Pancreas (tissue), 10 donors: ENCODE measurements around the gene SPRR2G. TPM values are rescaled to one million over a fixed set of nuclear protein-coding genes. Genes with fewer than 3 reads are reported as not detected.

Experiments used
- ATAC-seq, 4 donors: fragments of 200-7000 bp; cut with Tn5 transposase; one replicate each; pipeline versions ENCODE4 v1.8.0 to v1.9.1; 2020; ENCODE audit warnings: mild to moderate bottlenecking in 4 of 4, moderate library complexity in 4 of 4
- DNase-seq, 6 donors: peaks; one replicate each; pipeline ENCODE4 v3.0.0-alpha.2; 2020
- FAIRE-seq: peaks from 2 replicates; lab custom pipeline; 2012; peaks lifted over from hg19 to GRCh38; lab: Jason Lieb, UNC
- H3K27ac ChIP-seq, 4 donors: fragments of 200-600 bp; sonication (generic); 1 replicate in 3 of 4; 2 replicates in 1 of 4; pipeline versions ENCODE4 v1.5.0 to v1.8.0; 2020
- H3K27me3 ChIP-seq, 4 donors: fragments of 200-600 bp; one replicate each; pipeline ENCODE4 v1.8.0; 2021
- H3K36me3 ChIP-seq, 3 donors: fragments of 200-600 bp; sonication (generic) in 1 of 3; one replicate each; pipeline versions ENCODE4 v1.5.0 to v1.8.0; 2020 to 2021
- H3K4me1 ChIP-seq, 3 donors: fragments of 200-600 bp; one replicate each; pipeline ENCODE4 v1.8.0; 2021
- H3K4me3 ChIP-seq, 4 donors: fragments of 200-600 bp; sonication (generic) in 2 of 4; one replicate each; pipeline versions ENCODE4 v1.5.0 to v1.8.0; 2020 to 2021
- H3K9me3 ChIP-seq, 4 donors: fragments of 200-600 bp; one replicate each; pipeline ENCODE4 v1.8.0; 2021
- CTCF ChIP-seq, 4 donors: fragments of 200-600 bp; sonication (generic) in 3 of 4; IDR thresholded peaks; one replicate each; pipeline versions ENCODE4 v1.5.0 to v1.8.0; 2021; ENCODE audit warnings: antibody characterized with exemption in 4 of 4
- WGBS, 2 donors: extraction: QIAGEN DNeasy Blood & Tissue Kit; methylation state at CpG; one replicate each; pipeline ENCODE4 v1.1.7; 2013; 5-methylcytosine and 5-hydroxymethylcytosine counted together
- intact Hi-C, 3 donors: fragments of 100-400 bp; cut with DNase I; formaldehyde crosslinking; loops; one replicate each; pipeline versions ENCODE4 v1.11.1 to v1.14.2; 2022
- polyA plus RNA-seq, 2 donors: library from polyadenylated mRNA; stranded (reverse); fragments of 200-250 nt; gene quantifications; one replicate each; pipeline ENCODE4 v1.2.3, GENCODE V29; 2013
- total RNA-seq, 6 donors: library from RNA; stranded (reverse); fragmentation: NEBNext Ultra II Directional in 4 of 6; extraction: Animal tissue kit (Norgen Biotek cat#: 25700) in 4 of 6; gene quantifications; one replicate each; pipeline versions ENCODE4 v1.2.1 to v1.2.4, GENCODE V29; 2021 to 2023
- donor health status: healthy with polysubstance abuse.
- donor health status: DM: no; HTN: no; CAD: no; lungs with moderate emphysema.
- donor health status: DM: no; HTN: no; CAD: no.
- donor health status: control.
- donor health status: control.
- donor health status: Bipolar disorder and iron deficiency.
- donor health status: DM: yes; HTN: yes; CAD: no.
- donor health status: DM: no; HTN: no; CAD: no.
- donor health status: DM: no; HTN: no; CAD: no.
- donor health status: DM: yes; HTN: yes; CAD: no.

Gene SPRR2G
- total and polyA plus RNA-seq, 8 donors = not detected

DNA sequence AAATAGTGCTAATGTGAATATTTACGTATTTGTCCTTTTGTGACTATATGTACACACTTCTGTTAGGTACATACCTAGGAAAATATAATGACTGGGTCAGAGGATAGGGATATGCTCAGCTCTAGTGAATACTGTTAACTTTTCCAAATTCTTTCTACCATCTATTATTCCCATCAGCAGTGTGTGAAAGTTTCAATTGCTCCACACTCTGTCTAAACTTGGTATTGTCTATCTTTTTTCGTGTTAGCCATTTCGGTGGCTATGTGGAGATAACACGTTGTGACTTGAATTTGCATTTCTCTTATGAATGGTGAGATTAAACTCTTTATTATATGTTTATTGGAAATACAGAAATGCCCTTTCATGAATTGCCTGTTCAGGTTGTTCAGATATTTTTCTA, 29.9 kb upstream of the SPRR2G start:
- no peaks in the 10 kb centered on the region for H3K9me3 ChIP-seq
- H3K27me3 ChIP-seq = no peaks in the 10 kb centered on the region
- no peak for FAIRE-seq
- DNase-seq = no peak
- H3K36me3 ChIP-seq = no peaks in the 10 kb centered on the region
- H3K4me1 ChIP-seq = no peaks in the 10 kb centered on the region
- H3K27ac ChIP-seq = no peak overlapping the region
- no peak overlapping the region for H3K4me3 ChIP-seq
- intact Hi-C loops = no loop called here
- no peak for TF ChIP-seq CTCF (IDR thresholded peaks at IDR 0.05)
- ATAC-seq = peak in 2 of 4 donors; percentile 32 to 52
- WGBS, 2 donors = 41 to 46% methylated on average over 4 of the region's 4 CpGs

GRCh38 chr1:153178922-153179321, 28.2 kb upstream of the SPRR2G start:
- ATAC-seq (no peak), DNase-seq (no peak), FAIRE-seq (no peak)
- Histone ChIP-seq H3K27me3 (no peaks in the 10 kb centered on the region), H3K27ac (no peak overlapping the region), H3K9me3 (no peaks in the 10 kb centered on the region), H3K4me1 (no peaks in the 10 kb centered on the region), H3K36me3 (no peaks in the 10 kb centered on the region), H3K4me3 (no peak overlapping the region)
- intact Hi-C loops = no loop called here
- no peak for TF ChIP-seq CTCF (IDR thresholded peaks at IDR 0.05)

GRCh38 chr1:153174624-153175023, 23.9 kb upstream of the SPRR2G start:
- no peaks in the 10 kb centered on the region for H3K9me3 ChIP-seq
- ATAC-seq (no peak), DNase-seq (no peak), FAIRE-seq (no peak)
- H3K27me3 ChIP-seq = no peaks in the 10 kb centered on the region
- no peaks in the 10 kb centered on the region for H3K36me3 ChIP-seq
- H3K4me3 ChIP-seq = no peak overlapping the region
- H3K4me1 ChIP-seq = no peaks in the 10 kb centered on the region
- no peak for TF ChIP-seq CTCF (IDR thresholded peaks at IDR 0.05)
- H3K27ac ChIP-seq = no peak overlapping the region
- intact Hi-C loops = no loop called here

- DNase-seq (no peak), ATAC-seq (no peak), FAIRE-seq (no peak)
- Histone ChIP-seq H3K27me3 (no peaks in the 10 kb centered on the region), H3K27ac (no peak overlapping the region), H3K4me3 (no peak overlapping the region), H3K4me1 (no peaks in the 10 kb centered on the region), H3K36me3 (no peaks in the 10 kb centered on the region), H3K9me3 (no peaks in the 10 kb centered on the region)
- WGBS, 2 donors = 71 to 73% methylated on average over 2 of the region's 2 CpGs
- TF ChIP-seq CTCF (IDR thresholded peaks at IDR 0.05) = no peak
- intact Hi-C loops = no loop called here
These were observed 18.0 kb upstream of the SPRR2G start for GRCh38 chr1:153168686-153169085.

GRCh38 chr1:153155541-153155940, 4.9 kb upstream of the SPRR2G start:
- DNase-seq = no peak
- intact Hi-C loops = no loop called here

More at GRCh38 chr1:153155541-153155940, 4.9 kb upstream of the SPRR2G start:
- FAIRE-seq (no peak), ATAC-seq (no peak)
- H3K27me3 ChIP-seq = no peaks in the 10 kb centered on the region
- no peaks in the 10 kb centered on the region for H3K9me3 ChIP-seq
- no peaks in the 10 kb centered on the region for H3K36me3 ChIP-seq
- 83 to 85% methylated on average over 2 of the region's 2 CpGs for WGBS, 2 donors
- TF ChIP-seq CTCF (IDR thresholded peaks at IDR 0.05) = no peak
- H3K4me3 ChIP-seq = no peak overlapping the region
- H3K27ac ChIP-seq = no peak overlapping the region
- H3K4me1 ChIP-seq = no peaks in the 10 kb centered on the region
